ENCODE measurements around the gene PSMD11.

PSMD11 gene

GRCh38 chr17:32467949-32468348 lies 23.6 kb downstream of the PSMD11 start:
- no peak for DNase-seq

GRCh38 chr17:32470405-32471167 lies 26.3 kb downstream of the PSMD11 start:
- no peak for DNase-seq

- no peak for DNase-seq
Observed at GRCh38 chr17:32471652-32472051, 27.3 kb downstream of the PSMD11 start.

GRCh38 chr17:32475258-32475657 lies 30.9 kb downstream of the PSMD11 start:
- DNase-seq = no peak

- no peak for DNase-seq
Observed at GRCh38 chr17:32477220-32477619, 32.9 kb downstream of the PSMD11 start.

GRCh38 chr17:32479074-32479617 lies 34.8 kb downstream of the PSMD11 start:
- DNase-seq = no peak

- DNase-seq = no peak
Observed at GRCh38 chr17:32481193-32481592, 36.9 kb downstream of the PSMD11 start.

GRCh38 chr17:32482568-32483320 lies 38.4 kb downstream of the PSMD11 start:
- DNase-seq = no peak

GRCh38 chr17:32483451-32484019 lies 39.2 kb downstream of the PSMD11 start:
- peak; percentile 87 for DNase-seq

- no peak for DNase-seq
Observed at GRCh38 chr17:32484041-32484461, 39.7 kb downstream of the PSMD11 start.

GRCh38 chr17:32484628-32485027 lies 40.3 kb downstream of the PSMD11 start:
- no peak for DNase-seq

GRCh38 chr17:32485261-32486110 lies 41.2 kb downstream of the PSMD11 start:
- DNase-seq = peak; percentile 18

GRCh38 chr17:32486111-32486700 lies 41.9 kb downstream of the PSMD11 start:
- DNase-seq = peak; percentile 82

GRCh38 chr17:32486701-32487472 lies 42.6 kb downstream of the PSMD11 start, which contains the start of gene CDK5R1:
CDK5R1 (plus strand) TSS chr17:32486993; CDS start chr17:32487621, 628 bp downstream.
- peak; percentile 67 for DNase-seq

- DNase-seq = peak; percentile 45
Observed at GRCh38 chr17:32487473-32488176, 43.3 kb downstream of the PSMD11 start.

GRCh38 chr17:32488177-32488542 lies 43.9 kb downstream of the PSMD11 start:
- no peak for DNase-seq

GRCh38 chr17:32488604-32489180 lies 44.4 kb downstream of the PSMD11 start:
- no peak for DNase-seq

GRCh38 chr17:32489320-32490100 lies 45.2 kb downstream of the PSMD11 start:
- no peak for DNase-seq

GRCh38 chr17:32490101-32490482 lies 45.8 kb downstream of the PSMD11 start:
- peak; percentile 85 for DNase-seq

Data from NCI-H2171 treated with DMSO at 0.1 percent for 48 hours (cell line).